Coronary artery (tissue), 2 donors: ENCODE measurements around the gene CD7.
A peak's percentile ranks its signal among the peaks of the same experiment; 100 is the strongest.

ENCODE experiments used
- DNase-seq: peaks from one replicate; pipeline ENCODE4 v3.0.0-alpha.2; 2017; ENCODE audit warnings: low spot score
- H3K27ac ChIP-seq, 2 donors: fragments of 200-600 bp; sonication (generic); one replicate each; pipeline ENCODE4 v1.5.1; 2016 to 2019
- H3K4me3 ChIP-seq: fragments of 200-600 bp; sonication (generic); 2 replicates; pipeline ENCODE4 v1.5.1; 2016; ENCODE audit warnings: mild to moderate bottlenecking, moderate library complexity
- TF ChIP-seq, protein P1 (sequence below): fragments of 200-600 bp; sonication (generic); IDR thresholded peaks from one replicate; pipeline ENCODE4 v1.5.1; 2019; ENCODE audit warnings: antibody characterized with exemption

Gene CD7

DNA sequence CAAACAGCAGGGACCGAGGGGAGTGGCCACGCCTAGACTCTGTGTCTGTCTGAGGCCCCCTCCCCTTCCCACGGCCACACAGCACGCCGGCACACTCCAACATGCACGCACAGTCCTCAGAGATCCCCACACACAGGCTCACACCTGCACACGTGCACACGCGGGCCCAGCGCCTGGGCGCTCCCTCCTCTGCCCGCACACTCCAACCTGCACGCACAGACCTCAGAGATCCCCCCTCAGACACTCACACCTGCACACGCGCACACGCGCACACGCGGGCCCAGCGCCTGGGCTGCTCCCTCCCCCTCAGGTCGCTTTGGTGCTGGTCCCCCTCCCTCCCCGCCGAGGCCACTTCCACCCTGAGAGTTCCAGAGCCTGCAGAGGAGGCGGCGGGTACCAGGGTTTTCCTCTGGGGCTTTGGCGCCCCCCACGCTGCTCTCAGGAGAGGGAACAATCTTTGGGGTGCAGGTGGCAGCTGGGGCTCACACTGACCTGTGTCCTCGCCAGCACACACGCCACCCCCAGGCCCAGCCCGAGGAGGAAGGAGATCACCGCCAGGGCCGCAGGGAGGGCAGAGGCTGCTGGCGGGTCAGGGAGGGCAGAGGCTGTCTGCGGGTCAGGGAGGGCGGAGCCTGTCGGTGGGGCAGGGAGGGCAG lies 1.6 kb downstream of the CD7 start:
- no peak for DNase-seq
- Histone ChIP-seq H3K4me3 (peak overlapping the region; percentile 43), H3K27ac (no peak overlapping the region)
- TF ChIP-seq, protein P1, sequence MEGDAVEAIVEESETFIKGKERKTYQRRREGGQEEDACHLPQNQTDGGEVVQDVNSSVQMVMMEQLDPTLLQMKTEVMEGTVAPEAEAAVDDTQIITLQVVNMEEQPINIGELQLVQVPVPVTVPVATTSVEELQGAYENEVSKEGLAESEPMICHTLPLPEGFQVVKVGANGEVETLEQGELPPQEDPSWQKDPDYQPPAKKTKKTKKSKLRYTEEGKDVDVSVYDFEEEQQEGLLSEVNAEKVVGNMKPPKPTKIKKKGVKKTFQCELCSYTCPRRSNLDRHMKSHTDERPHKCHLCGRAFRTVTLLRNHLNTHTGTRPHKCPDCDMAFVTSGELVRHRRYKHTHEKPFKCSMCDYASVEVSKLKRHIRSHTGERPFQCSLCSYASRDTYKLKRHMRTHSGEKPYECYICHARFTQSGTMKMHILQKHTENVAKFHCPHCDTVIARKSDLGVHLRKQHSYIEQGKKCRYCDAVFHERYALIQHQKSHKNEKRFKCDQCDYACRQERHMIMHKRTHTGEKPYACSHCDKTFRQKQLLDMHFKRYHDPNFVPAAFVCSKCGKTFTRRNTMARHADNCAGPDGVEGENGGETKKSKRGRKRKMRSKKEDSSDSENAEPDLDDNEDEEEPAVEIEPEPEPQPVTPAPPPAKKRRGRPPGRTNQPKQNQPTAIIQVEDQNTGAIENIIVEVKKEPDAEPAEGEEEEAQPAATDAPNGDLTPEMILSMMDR: no peak

- TF ChIP-seq, protein P1: no peak
- Histone ChIP-seq H3K4me3 (peak overlapping the region; percentile 43), H3K27ac (no peak overlapping the region)
- no peak for DNase-seq
Observed at GRCh38 chr17:82314727-82315605, 2.4 kb downstream of the CD7 start.

- DNase-seq: no peak
- H3K27ac ChIP-seq: no peak overlapping the region
- TF ChIP-seq, protein P1: no peak
- no peak overlapping the region for H3K4me3 ChIP-seq
Observed at GRCh38 chr17:82314012-82314726, 3.2 kb downstream of the CD7 start.

- TF ChIP-seq, protein P1: no peak
- no peak overlapping the region for H3K27ac ChIP-seq
- H3K4me3 ChIP-seq: no peak overlapping the region
- DNase-seq: no peak
Observed at GRCh38 chr17:82313195-82314011, 4.0 kb downstream of the CD7 start.

DNA sequence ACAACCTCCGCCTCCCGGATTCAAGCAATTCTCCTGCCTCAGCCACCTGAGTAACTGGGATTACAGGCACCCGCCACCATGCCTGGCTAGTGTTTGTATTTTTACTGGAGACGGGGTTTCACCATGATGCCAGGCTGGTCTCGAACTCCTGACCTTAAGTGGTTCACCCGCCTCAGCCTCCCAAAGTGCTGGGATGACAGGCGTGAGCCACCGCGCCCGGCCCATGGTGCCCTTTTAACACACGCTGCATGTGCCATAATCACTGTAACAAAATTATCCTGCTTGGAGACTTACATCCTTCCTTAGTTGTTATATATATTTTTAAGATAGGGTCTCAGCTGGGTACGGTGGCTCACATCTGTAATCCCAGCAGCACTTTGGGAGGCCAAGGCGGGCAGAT lies 5.4 kb downstream of the CD7 start:
- no peak for DNase-seq
- TF ChIP-seq, protein P1: no peak
- H3K27ac ChIP-seq: no peak overlapping the region
- H3K4me3 ChIP-seq: no peak overlapping the region

DNA sequence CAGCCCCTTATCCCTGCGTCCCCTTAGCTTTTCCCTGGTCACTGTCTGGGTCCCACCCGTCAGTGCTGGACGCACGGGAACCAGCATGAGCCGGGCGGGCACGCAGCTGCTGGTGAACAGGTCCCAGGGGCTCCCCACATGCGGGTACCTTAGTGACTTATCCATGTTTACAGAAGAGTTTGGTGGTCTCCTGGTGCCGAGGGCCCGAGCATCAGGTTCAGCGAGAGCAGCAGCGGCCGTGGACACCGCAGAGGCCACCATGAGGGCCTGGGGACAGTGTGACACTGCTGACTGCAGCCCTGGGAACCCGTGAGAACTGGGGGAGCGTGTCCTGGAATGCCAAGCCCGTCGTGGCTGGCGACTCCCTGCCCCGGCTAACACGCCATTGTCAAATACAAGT lies 6.5 kb downstream of the CD7 start:
- no peak overlapping the region for H3K27ac ChIP-seq
- TF ChIP-seq, protein P1: no peak
- no peak overlapping the region for H3K4me3 ChIP-seq
- no peak for DNase-seq
